Heart left ventricle (tissue), 16 donors: ENCODE measurements around the gene FBXL7. TPM values are rescaled to one million over a fixed set of nuclear protein-coding genes. Genes with fewer than 3 reads are reported as not detected.
A peak's percentile ranks its signal among the peaks of the same experiment; 100 is the strongest.

Source experiments
- ATAC-seq, 4 donors: fragments of 200-7000 bp; cut with Tn5 transposase; one replicate each; pipeline ENCODE4 v1.9.1; 2020 to 2022; ENCODE audit warnings: moderate library complexity in 4 of 4, mild to moderate bottlenecking in 3 of 4, moderate number of reproducible peaks in 1 of 4
- DNase-seq, 5 donors: peaks; one replicate each; pipeline ENCODE4 v3.0.0-alpha.2; 2020
- H3K27ac ChIP-seq, 12 donors: fragments of 200-600 bp; sonication (generic) in 4 of 12; one replicate each; pipeline versions ENCODE4 v1.5.0 to v1.8.0; 2016 to 2022; ENCODE audit warnings: mild to moderate bottlenecking in 2 of 12
- H3K27me3 ChIP-seq, 9 donors: fragments of 200-600 bp; sonication (generic) in 2 of 9; one replicate each; pipeline versions ENCODE4 v1.5.1 to v1.8.0; 2016 to 2022; ENCODE audit warnings: mild to moderate bottlenecking in 3 of 9
- H3K36me3 ChIP-seq, 9 donors: fragments of 200-600 bp; sonication (generic) in 2 of 9; one replicate each; pipeline versions ENCODE4 v1.5.0 to v1.8.0; 2018 to 2022; ENCODE audit warnings: mild to moderate bottlenecking in 2 of 9
- H3K4me1 ChIP-seq, 12 donors: fragments of 200-600 bp; sonication (generic) in 4 of 12; one replicate each; pipeline versions ENCODE4 v1.5.0 to v1.8.0; 2016 to 2022; ENCODE audit warnings: mild to moderate bottlenecking in 3 of 12
- H3K4me3 ChIP-seq, 12 donors: fragments of 200-600 bp; sonication (generic) in 4 of 12; one replicate each; pipeline versions ENCODE4 v1.5.0 to v1.8.0; 2017 to 2022; ENCODE audit warnings: mild to moderate bottlenecking in 9 of 12, moderate library complexity in 4 of 12
- H3K9me3 ChIP-seq, 12 donors: fragments of 200-600 bp; sonication (generic) in 4 of 12; one replicate each; pipeline versions ENCODE4 v1.5.0 to v1.8.0; 2016 to 2022; ENCODE audit warnings: mild to moderate bottlenecking in 1 of 12
- CTCF ChIP-seq, 12 donors: fragments of 200-600 bp; sonication (generic) in 4 of 12; IDR thresholded peaks; one replicate each; pipeline versions ENCODE4 v1.5.0 to v1.8.0; 2018 to 2022; ENCODE audit warnings: antibody characterized with exemption in 12 of 12, mild to moderate bottlenecking in 5 of 12
- POLR2A ChIP-seq, 2 donors: fragments of 450-650 bp; IDR thresholded peaks; one replicate each; pipeline ENCODE4 v1.6.1; 2017; ENCODE audit warnings: antibody characterized with exemption in 2 of 2, mild to moderate bottlenecking in 2 of 2, moderate library complexity in 2 of 2
- WGBS, 4 donors: extraction: QIAGEN DNeasy Blood & Tissue Kit in 2 of 4; methylation state at CpG; one replicate each; pipeline versions ENCODE4 v1.1.5 to v1.1.7; 2013 to 2018; 5-methylcytosine and 5-hydroxymethylcytosine counted together
- intact Hi-C, 10 donors: fragments of 100-400 bp; cut with DNase I; formaldehyde crosslinking; loops; one replicate each; pipeline versions ENCODE4 v1.11.1 to v1.14.2; 2022
- polyA plus RNA-seq, 2 donors: library from polyadenylated mRNA; stranded (reverse); fragments of 200-250 nt; gene quantifications; one replicate each; pipeline ENCODE4 v1.2.3, GENCODE V29; 2013
- total RNA-seq, 9 donors: library from RNA; depleted of rRNA in 2 of 9; stranded (reverse); fragments of >200 nt in 2 of 9; fragmentation: NEBNext Ultra II Directional in 3 of 9; extraction: Animal tissue kit (Norgen Biotek cat#: 25700) in 3 of 9; gene quantifications; one replicate each; pipeline versions ENCODE4 v1.1.0 to v1.2.4, GENCODE V29; 2016 to 2023
- donor health status: ischemic (EF 13 %, LVEDD 7.1; RV severe dilation, severe dysfunction).
- donor health status: healthy with polysubstance abuse.
- donor health status: DM: no; HTN: yes; CAD: no.
- donor health status: DM: no; HTN: no; CAD: no.
- donor health status: ischemic (EF 25% LVEDD 6.9; RV normal size, moderate dysfunction).
- donor health status: ischemic (EF 25% LVEDD 5.7; RV mildly dilated, moderate dysfunction).
- donor health status: healthy.
- donor health status: DM: yes; HTN: yes; CAD: no.
- donor health status: ischemic (EF 35%, LVEDD 5.7; RV mildly dilated, moderate dysfunction).
- donor health status: nonischemic (EF 11% LVEDD 7.7; RV severe dilation, severe dysfunction).
- donor health status: DM: yes; HTN: yes; CAD: no.
- donor health status: PGD.
- donor health status: ischemic (EF 29% LVEDD 5.4; RV normal size, mild dysfunction).
- donor health status: nonischemic (EF 23%, LVEDD 6.1; RV moderate dilation, normal function).

FBXL7 gene
- total and polyA plus RNA-seq, 11 donors = 8.7 to 27.6 (median 24.3) TPM

DNA sequence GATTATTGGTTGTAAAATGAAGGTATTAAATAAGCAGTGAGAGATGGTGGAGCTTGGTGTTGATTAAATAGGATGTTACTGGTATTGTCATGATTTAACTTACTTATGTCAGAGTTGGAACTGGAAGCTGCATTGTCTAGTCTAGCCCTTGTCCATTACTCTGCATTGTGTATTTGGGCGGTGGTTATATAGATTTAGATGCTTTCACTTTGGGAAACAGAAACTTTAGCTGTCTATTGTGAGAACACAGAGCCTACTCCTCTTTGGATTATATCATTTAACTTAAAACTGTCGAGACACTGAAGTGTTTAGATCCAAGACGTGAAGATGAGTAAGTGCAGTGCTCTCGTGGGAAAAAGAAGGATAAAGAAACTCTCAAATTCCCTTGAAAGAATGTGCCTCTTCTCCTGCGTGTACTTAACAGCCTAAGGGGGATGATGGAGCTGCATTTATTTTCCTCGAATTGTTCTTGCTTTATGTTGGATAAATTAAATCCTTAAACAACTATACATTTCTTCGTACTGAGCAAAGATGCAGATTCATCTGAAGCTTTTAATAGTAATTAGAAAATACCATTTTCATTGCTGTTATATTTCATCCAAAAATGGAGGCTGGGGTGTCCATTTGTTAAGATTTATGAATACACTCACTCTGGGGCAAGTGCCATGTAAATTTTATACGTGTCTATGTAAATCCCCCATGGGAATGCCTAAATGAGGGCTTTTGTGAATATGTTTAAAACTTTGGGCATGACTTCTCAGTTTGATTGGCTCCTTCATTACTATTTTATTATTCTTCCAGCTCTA is 21.6 kb downstream of the FBXL7 start:
- DNase-seq = no peak

GRCh38 chr5:15522187-15522520 is 22.2 kb downstream of the FBXL7 start:
- Histone ChIP-seq H3K4me1 (peaks cover 0 to 48% (median 22%) of the 10 kb centered on the region in 12 donors), H3K27me3 (no peaks in the 10 kb centered on the region), H3K9me3 (no peaks in the 10 kb centered on the region), H3K36me3 (peaks cover 0 to 6% (median 0%) of the 10 kb centered on the region in 9 donors), H3K4me3 (no peak overlapping the region), H3K27ac (peak overlapping the region in 3 of 12 donors; percentile 9 to 38 (median 12))
- intact Hi-C loops = no loop called here
- ATAC-seq (no peak), DNase-seq (no peak)
- WGBS, 4 donors = 15 to 23% (median 20%) methylated on average over 3 of the region's 3 CpGs
- TF ChIP-seq POLR2A (IDR thresholded peaks at IDR 0.05) = no peak
- TF ChIP-seq CTCF (IDR thresholded peaks at IDR 0.05) = no peak

More for the DNA sequence above, 21.6 kb downstream of the FBXL7 start:
- no peak for TF ChIP-seq POLR2A (IDR thresholded peaks at IDR 0.05)
- TF ChIP-seq CTCF (IDR thresholded peaks at IDR 0.05) = no peak
- ATAC-seq = peak in 2 of 4 donors; percentile 52 to 55
- Histone ChIP-seq H3K4me3 (peak overlapping the region in 1 of 12 donors; percentile 16), H3K27ac (peak overlapping the region in 3 of 12 donors; percentile 9 to 38 (median 12)), H3K27me3 (no peaks in the 10 kb centered on the region), H3K4me1 (peaks cover 0 to 43% (median 22%) of the 10 kb centered on the region in 12 donors), H3K36me3 (peaks cover 0 to 6% (median 0%) of the 10 kb centered on the region in 9 donors), H3K9me3 (no peaks in the 10 kb centered on the region)
- 40 to 44% (median 42%) methylated on average over 8 of the region's 8 CpGs for WGBS, 4 donors
- intact Hi-C loops = no loop called here

GRCh38 chr5:15524712-15525111 is 24.7 kb downstream of the FBXL7 start:
- no peak overlapping the region for H3K27ac ChIP-seq
- WGBS, 4 donors = 87 to 90% (median 88%) methylated on average over 2 of the region's 2 CpGs

More at GRCh38 chr5:15524712-15525111, 24.7 kb downstream of the FBXL7 start:
- Histone ChIP-seq H3K4me1 (peaks cover 0 to 45% (median 22%) of the 10 kb centered on the region in 12 donors), H3K36me3 (peaks cover 0 to 6% (median 0%) of the 10 kb centered on the region in 9 donors), H3K9me3 (no peaks in the 10 kb centered on the region), H3K27me3 (no peaks in the 10 kb centered on the region), H3K4me3 (no peak overlapping the region)
- DNase-seq = no peak
- TF ChIP-seq POLR2A (IDR thresholded peaks at IDR 0.05) (no peak), CTCF (IDR thresholded peaks at IDR 0.05) (no peak)
- ATAC-seq = no peak
- intact Hi-C loops = no loop called here
